Large intestine (tissue), 3 donors: ENCODE results near the gene ZSCAN29. TPM values are rescaled to one million over a fixed set of nuclear protein-coding genes. Genes with fewer than 3 reads are reported as not detected.
"Not testable (repeated sequence)": the region's sequence is repeated elsewhere in the genome, so short reads cannot be mapped to it uniquely, and the experiment has no call there.

ENCODE experiments used
- DNase-seq, 2 donors: peaks; one replicate each; pipeline versions ENCODE4 v3.0.0 to v3.0.0-alpha.2; 2013
- H3K27ac ChIP-seq: one replicate; pipeline ENCODE4 v1.5.1; 2013; ENCODE audit warnings: low read length
- H3K27me3 ChIP-seq: 2 replicates; pipeline ENCODE4 v1.6.1; 2013; ENCODE audit warnings: low read length; ENCODE audit not compliant: control insufficient read depth, insufficient read depth
- H3K36me3 ChIP-seq: 2 replicates; pipeline ENCODE4 v1.6.1; 2013; ENCODE audit warnings: low read length; ENCODE audit not compliant: control insufficient read depth, insufficient read depth
- H3K4me1 ChIP-seq: one replicate; pipeline ENCODE4 v1.6.1; 2013; ENCODE audit warnings: low read length; ENCODE audit not compliant: control insufficient read depth, insufficient read depth
- H3K4me3 ChIP-seq: one replicate; pipeline ENCODE4 v1.5.1; 2013; ENCODE audit warnings: low read length
- H3K9me3 ChIP-seq: one replicate; pipeline ENCODE4 v1.6.1; 2013; ENCODE audit warnings: mild to moderate bottlenecking, low read depth, low read length, moderate library complexity; ENCODE audit not compliant: control insufficient read depth
- WGBS: methylation state at CpG from one replicate; pipeline ENCODE4 v1.1.5; 2013; ENCODE audit warnings: low lambda C conversion rate; ENCODE audit not compliant: insufficient coverage; 5-methylcytosine and 5-hydroxymethylcytosine counted together
- polyA plus RNA-seq: library from polyadenylated mRNA; unstranded; fragments of 120-200 nt; gene quantifications from one replicate; pipeline ENCODE4 v1.2.1, GENCODE V29; 2013

ZSCAN29 gene
- polyA plus RNA-seq, 1 donor, result 25.3 TPM

DNA sequence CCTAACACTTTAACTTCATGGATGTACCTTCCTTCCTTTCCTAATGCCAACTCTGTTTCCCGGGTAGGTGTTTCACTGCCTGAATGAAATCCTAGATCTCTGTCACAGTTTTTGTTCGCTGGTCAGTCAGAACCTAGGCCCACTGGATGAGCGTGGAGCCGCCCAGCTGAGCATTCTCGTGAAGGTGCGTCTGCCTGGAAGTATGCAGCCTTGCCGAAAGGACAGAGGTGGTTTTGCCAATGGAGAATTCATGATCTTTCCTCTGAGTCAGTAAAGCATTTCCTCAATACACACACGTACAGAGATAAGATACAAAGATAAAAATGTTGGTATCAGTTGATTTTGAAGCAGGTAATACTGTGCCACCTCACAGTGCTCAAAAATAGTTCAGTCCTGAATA is 32.8 kb upstream of the ZSCAN29 start:
- Histone ChIP-seq H3K36me3 (peaks cover 79% of the 10 kb centered on the region), H3K4me1 (no peaks in the 10 kb centered on the region), H3K27ac (no peak overlapping the region), H3K4me3 (no peak overlapping the region), H3K9me3 (no peaks in the 10 kb centered on the region), H3K27me3 (no peaks in the 10 kb centered on the region)
- no CpG with 5 or more reads among the region's 8 CpGs for WGBS
- DNase-seq, result no peak

DNA sequence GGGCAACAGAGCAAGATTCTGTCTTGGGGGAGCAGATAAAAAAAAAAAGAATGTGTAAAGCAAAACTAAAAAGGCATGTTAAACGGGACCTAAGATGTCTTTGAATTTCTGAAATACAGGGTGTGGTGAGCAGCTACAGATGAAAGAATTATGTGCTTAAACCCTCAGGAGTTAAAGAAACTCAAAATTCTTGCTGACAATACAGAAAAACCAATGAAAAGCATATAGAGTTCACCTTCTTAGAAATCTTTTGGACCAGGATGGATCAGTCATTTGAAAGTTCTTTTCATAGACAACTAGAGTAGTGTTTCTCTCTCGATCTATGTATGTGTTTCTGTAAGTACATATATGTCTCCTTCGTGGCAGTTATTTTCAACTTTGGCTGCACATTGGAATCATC is 31.4 kb upstream of the ZSCAN29 start:
- peaks cover 74% of the 10 kb centered on the region for H3K36me3 ChIP-seq
- DNase-seq, result no peak
- H3K27me3 ChIP-seq, result no peaks in the 10 kb centered on the region
- 67% methylated on average over 1 of the region's 3 CpGs for WGBS
- H3K9me3 ChIP-seq, result no peaks in the 10 kb centered on the region
- no peaks in the 10 kb centered on the region for H3K4me1 ChIP-seq
- H3K27ac ChIP-seq, result no peak overlapping the region
- no peak overlapping the region for H3K4me3 ChIP-seq

- H3K27me3 ChIP-seq, H3K9me3 ChIP-seq, H3K4me1 ChIP-seq, H3K4me3 ChIP-seq, DNase-seq, H3K27ac ChIP-seq: not testable (repeated sequence)
- H3K36me3 ChIP-seq, result peaks cover 42% of the 10 kb centered on the region
- WGBS, result no CpG with 5 or more reads among the region's 6 CpGs
Observed at GRCh38 chr15:43393592-43393991, 22.7 kb upstream of the ZSCAN29 start.

- no peaks in the 10 kb centered on the region for H3K9me3 ChIP-seq
- H3K27ac ChIP-seq, result no peak overlapping the region
- H3K27me3 ChIP-seq, result no peaks in the 10 kb centered on the region
- H3K4me1 ChIP-seq, result no peaks in the 10 kb centered on the region
- DNase-seq, result no peak
- no peak overlapping the region for H3K4me3 ChIP-seq
- 95% methylated on average over 5 of the region's 8 CpGs for WGBS
- peaks cover 30% of the 10 kb centered on the region for H3K36me3 ChIP-seq
Observed at GRCh38 chr15:43390723-43391122, 19.9 kb upstream of the ZSCAN29 start.

- peaks cover 58% of the 10 kb centered on the region for H3K36me3 ChIP-seq
- no CpG with 5 or more reads among the region's 2 CpGs for WGBS
Observed at GRCh38 chr15:43383070-43383469, 12.2 kb upstream of the ZSCAN29 start.

DNA sequence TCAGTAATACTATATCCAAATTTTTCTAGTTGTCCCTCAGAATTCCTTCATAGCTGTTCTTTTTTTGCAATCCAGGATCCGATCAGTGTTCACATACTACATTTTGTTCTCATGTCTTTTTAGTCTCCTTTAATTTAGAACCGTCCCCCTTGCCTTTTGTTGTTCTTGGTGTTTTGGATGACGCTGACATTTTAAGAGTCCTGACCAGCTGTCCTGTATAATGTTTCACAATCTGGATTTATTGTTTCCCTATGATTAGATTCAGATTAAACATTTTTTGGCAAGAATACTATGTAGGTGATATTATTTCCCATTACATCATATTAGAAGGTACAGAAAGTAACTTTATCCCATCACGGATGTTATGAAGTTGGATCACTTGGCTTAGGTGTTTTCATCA is 11.5 kb upstream of the ZSCAN29 start:
- DNase-seq, result no peak
- H3K27ac ChIP-seq, result no peak overlapping the region
- H3K4me1 ChIP-seq, result no peaks in the 10 kb centered on the region
- no peaks in the 10 kb centered on the region for H3K27me3 ChIP-seq
- 100% methylated on average over 1 of the region's 4 CpGs for WGBS
- peaks cover 64% of the 10 kb centered on the region for H3K36me3 ChIP-seq
- H3K4me3 ChIP-seq, result no peak overlapping the region
- no peaks in the 10 kb centered on the region for H3K9me3 ChIP-seq

More at GRCh38 chr15:43383070-43383469, 12.2 kb upstream of the ZSCAN29 start:
- Histone ChIP-seq H3K9me3 (no peaks in the 10 kb centered on the region), H3K27me3 (no peaks in the 10 kb centered on the region), H3K27ac (no peak overlapping the region), H3K4me1 (no peaks in the 10 kb centered on the region), H3K4me3 (no peak overlapping the region)
- DNase-seq, result no peak

DNA sequence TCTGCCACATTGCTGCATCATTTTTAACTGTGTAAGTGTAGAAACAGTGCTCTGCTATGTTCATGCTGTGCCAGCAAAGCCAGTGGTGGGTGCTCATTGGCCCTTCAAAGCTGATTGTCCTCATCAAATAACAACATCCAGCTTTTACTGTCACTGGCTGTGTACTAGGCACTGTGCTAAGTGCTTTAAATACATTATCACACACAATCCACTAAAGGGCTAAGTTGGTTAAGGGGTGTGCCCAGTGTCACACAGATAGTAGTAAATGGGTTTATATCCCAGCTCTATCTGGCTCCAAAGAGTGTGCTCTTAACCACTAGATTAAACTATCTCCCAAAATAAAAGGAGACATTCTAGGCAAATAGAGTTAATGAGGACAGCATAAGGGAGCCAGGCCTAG is 7.8 kb upstream of the ZSCAN29 start:
- H3K27ac ChIP-seq, result no peak overlapping the region
- no peaks in the 10 kb centered on the region for H3K27me3 ChIP-seq
- no peak overlapping the region for H3K4me3 ChIP-seq
- peaks cover 41% of the 10 kb centered on the region for H3K36me3 ChIP-seq
- no peak for DNase-seq
- H3K4me1 ChIP-seq, result no peaks in the 10 kb centered on the region
- H3K9me3 ChIP-seq, result no peaks in the 10 kb centered on the region

DNA sequence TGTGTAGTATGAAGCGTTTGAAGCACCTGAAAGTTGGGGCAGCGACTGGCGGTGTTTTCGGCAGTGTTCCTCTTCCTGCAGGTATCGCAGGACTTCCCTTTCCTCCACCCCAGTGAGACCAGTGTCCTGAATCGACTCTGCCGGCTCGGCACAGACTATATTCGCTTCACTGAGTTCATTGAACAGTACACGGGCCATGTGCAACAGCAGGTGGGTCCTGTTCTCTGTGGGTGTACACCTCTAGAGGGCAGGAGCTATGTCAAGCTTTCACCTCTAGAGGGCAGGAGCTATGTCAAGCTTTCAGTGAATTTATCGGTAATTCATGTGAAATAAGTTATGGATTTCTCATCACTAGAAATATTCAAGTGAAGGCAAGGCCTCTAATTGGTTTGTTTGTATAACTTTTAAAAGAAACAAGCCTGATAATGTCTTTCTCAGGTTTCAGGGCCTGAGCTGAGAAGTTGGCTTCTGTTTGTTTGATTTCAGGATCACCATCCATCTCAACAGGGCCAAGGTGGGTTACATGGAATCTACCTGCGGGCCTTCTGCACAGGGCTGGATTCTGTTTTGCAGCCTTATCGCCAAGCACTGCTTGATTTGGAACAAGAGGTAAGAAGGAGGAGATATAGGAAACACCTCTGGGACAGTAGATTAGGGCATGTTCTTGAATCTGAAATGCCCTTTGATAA is 5.3 kb upstream of the ZSCAN29 start:
- Histone ChIP-seq H3K4me3 (no peak overlapping the region), H3K9me3 (no peaks in the 10 kb centered on the region), H3K4me1 (no peaks in the 10 kb centered on the region), H3K27ac (no peak overlapping the region), H3K36me3 (peaks cover 28% of the 10 kb centered on the region), H3K27me3 (no peaks in the 10 kb centered on the region)
- no peak for DNase-seq
- no CpG with 5 or more reads among the region's 13 CpGs for WGBS

GRCh38 chr15:43370310-43370974 is 401 bp downstream of the ZSCAN29 start:
- Histone ChIP-seq H3K9me3 (no peaks in the 10 kb centered on the region), H3K27me3 (no peaks in the 10 kb centered on the region), H3K4me1 (peaks cover 10% of the 10 kb centered on the region), H3K27ac (peak overlapping the region; percentile 20), H3K36me3 (peaks cover 20% of the 10 kb centered on the region), H3K4me3 (peak overlapping the region; percentile 60)
- WGBS, result no CpG with 5 or more reads among the region's 45 CpGs
- DNase-seq, result peak; percentile 3 to 29

DNA sequence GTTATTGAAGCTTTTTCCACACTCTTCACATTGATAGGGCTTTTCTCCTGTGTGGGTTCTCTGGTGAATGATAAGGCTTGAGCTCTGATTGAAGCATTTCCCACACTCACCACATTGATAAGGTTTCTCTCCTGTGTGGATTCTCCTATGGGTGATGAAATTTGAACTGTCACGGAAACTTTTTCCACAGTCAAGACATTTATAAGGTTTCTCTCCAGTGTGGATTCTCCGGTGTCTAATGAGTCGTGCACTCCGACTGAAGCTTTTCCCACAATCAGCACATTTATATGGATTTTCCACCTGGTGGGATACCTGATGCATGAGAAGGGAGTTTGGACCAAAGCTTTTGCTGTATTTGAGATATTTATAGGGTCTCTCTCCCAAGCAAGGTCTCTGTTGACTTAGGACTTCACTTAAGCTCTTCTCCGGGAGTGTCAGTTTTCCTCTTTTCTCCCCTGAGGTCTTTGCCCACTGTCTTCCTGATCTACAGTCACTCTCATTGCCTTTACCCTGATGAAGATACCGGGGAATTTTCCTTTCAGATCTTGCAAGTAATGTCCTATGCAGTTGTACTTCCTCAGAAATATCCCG is 9.4 kb downstream of the ZSCAN29 start:
- H3K9me3 ChIP-seq, result peaks cover 27% of the 10 kb centered on the region
- H3K36me3 ChIP-seq, result peaks cover 68% of the 10 kb centered on the region
- H3K4me1 ChIP-seq, result no peaks in the 10 kb centered on the region
- 100% methylated on average over 5 of the region's 7 CpGs for WGBS
- H3K4me3 ChIP-seq, result no peak overlapping the region
- no peak overlapping the region for H3K27ac ChIP-seq
- H3K27me3 ChIP-seq, result no peaks in the 10 kb centered on the region
- DNase-seq, result no peak
